Fibroblast of skin of right quadriceps (primary cell): ENCODE data around the gene TOP3B.
"Not testable (repeated sequence)": the region's sequence is repeated elsewhere in the genome, so short reads cannot be mapped to it uniquely, and the experiment has no call there.

ENCODE experiments used
- DNase-seq: peaks from one replicate; pipeline ENCODE4 v3.0.0-alpha.2; 2013

The TOP3B gene

DNA sequence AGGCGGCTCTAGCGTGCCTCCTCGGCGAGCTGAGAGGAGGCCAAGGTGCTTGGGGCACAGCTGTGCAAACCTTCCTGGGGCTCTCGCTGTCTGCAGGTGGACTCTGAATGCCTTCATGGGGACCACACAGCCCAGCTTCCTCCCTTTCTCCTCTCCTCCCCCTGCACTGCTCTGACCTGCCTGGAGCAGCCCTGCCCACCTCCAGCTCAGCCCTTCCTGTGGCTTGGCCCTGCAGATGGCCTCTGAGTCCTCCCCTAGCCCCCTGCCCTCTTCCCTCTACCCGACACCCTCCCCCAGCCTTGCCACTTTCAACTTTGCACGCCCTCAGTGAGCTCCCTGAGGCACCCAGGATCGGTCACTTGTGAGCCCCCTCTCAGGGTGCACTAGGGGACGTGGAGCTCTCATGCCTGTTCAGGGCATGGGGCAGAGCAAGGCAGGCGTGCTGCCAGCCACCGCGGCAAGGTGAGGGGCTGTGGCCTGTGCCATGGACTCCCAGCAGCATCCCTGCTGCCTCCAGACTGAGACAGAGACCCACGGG lies 61.3 kb downstream of the TOP3B start:
- no peak for DNase-seq

DNA sequence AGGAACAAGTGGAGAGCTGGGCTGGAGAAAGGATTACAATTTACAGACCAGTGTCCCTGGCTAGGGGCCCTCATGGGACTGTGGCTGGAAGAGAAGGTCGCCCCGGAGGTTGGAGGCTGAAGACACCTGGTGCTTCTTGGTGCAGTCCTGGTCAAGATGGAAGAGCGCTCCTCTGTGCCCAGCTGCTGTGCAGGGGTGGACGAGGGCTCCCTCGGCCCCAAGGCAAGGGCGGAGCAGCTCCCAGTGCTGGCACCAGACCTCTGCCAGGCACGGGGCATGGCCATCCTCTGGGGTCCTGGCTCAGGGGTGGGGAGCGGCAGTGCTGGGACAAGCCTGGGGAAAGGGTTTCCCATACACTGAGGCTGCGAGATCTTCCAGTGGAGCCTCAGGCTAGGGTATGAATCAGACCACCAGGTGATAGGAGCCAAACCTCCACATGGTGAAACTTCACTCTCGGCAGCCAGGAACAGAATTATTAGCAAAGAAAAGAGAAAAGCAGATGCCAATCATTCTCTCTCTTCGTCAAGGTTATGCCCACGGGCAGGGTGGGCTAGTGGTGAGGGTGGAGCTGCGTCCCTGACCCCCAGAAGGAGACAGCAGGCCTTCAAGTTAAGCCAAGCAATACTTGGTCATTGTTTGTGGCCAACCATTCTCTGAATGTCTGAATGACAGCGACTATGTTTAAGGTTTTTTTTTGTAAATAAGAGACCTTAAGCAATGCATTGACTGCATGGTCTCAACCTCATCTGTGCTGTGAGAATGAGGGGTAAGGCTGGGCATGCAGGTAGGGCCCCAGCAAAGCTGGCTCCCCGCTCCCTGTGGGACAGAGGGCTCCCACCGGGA lies 62.0 kb downstream of the TOP3B start:
- no peak for DNase-seq

DNA sequence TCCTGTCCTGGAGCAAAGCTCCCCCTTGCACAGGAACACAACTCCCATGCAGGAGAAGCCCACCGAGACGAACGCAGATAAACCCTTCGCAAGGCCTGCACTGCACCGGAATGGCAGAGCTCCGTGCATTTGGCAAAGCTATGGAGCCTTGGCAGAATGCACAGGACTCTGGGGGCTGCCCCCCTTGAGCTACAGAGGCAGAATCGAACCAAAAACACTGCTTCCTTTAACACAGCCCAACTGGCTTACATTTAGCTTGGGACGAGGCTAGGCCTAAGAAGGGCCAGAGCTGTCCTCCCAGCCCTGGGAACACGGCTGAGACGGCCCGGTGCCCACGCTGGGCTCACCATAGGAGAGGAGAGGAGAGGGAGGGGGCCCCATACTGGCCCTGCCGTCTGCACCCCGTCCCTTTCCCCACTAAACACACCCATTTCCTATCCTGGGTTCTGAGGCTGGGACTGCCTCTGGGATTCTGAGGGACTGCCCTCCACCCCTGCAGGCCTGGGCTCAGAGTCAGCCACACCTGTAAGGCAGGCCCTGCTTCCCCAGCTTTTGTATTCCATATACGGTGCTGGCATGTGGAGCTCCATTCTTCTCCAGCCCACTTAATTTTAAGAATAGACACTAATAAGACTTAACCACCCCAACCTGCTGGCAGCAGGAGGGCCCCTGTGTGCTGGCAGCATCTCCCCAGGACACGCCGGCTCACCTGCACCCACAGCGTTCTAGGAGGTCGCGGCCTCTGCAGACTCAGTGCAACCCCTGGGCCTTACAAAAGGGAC lies 62.9 kb downstream of the TOP3B start:
- no peak for DNase-seq

DNA sequence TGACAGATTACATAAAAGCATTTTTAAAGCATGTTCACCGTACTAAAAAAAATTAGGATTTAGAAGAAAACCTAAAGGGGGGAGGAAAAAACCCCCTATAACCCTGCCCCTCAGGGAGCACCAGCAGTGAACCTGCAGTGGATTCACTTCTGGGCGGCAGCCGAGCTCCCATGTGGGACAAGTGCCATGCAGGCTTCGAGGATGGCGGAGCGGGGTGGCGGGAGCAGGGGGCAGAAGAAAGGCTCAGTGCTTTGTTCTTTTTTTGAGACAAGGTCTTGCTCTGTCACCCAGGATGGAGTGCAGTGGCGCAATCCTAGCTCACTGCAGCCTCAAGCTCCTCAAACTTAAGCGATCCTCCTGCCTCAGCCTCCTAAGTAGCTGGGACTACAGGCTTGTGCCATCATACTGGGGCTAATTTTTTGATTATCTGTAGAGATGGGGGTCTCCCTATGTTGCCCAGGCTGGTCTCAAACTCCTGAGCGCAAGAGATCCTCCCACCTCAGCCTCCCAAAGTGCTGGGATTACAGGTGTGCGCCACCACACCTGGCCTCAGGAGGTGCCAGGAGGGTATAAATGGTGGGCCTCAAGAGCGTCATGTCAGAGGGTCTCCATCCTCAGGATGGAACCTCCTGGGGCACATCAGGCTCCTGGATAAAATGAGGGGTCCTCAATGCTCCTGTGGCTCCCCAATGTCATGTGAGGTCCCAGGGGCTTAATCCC lies 64.0 kb downstream of the TOP3B start:
- DNase-seq: no peak

DNA sequence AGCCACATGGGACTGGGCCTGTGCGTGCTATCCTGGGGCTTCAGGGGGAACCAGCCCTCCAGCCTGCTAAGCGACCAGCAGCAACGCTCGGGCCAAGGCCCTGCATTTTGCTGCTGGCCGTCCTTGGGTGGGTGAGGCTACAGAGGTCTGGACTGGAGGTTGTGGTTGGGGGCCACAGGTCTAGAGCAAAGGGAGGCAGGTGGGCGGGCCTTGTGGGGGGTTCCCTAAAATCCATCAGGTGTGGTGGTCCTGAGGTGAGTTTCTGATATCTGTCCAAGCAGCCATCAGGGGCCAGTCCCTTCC lies 64.7 kb downstream of the TOP3B start:
- no peak for DNase-seq

DNA sequence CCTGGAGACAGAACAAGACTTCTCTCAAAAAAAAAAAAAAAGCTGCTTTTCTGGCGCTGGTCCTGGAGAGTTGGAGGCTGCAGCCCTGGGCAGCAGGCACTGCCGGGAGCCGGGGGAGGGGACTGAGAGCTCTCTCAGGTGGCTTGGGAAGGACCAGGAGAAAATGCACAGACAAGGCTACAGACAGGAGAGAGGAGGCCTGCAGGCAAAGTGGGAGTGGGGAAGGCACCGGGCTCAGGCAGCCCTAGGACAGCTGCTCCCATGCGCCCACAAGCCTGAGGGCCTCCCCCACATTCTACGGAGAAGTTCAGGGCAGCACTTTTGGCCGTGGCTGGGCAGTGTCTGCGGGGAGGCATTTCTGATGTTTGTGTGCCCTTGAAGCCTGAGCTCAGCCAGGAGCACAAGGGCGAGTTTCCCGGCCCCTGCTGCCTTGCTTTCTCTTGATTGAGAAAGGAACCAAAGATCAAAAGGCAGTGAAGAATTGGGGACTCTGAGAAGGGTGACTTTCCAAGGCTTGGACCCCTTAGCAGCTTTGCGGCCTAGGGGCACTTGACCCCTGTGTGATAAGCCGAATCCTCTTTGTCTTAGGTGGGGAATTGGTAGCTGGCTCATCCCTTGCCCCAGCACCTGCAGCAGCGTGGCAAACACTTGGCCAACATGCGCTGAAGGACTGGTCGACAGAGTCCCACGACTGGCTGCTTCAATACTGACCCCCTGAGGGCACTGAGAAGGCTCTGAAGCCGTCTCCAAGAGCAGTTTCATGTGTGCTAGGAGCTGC lies 65.2 kb downstream of the TOP3B start:
- DNase-seq: no peak

DNA sequence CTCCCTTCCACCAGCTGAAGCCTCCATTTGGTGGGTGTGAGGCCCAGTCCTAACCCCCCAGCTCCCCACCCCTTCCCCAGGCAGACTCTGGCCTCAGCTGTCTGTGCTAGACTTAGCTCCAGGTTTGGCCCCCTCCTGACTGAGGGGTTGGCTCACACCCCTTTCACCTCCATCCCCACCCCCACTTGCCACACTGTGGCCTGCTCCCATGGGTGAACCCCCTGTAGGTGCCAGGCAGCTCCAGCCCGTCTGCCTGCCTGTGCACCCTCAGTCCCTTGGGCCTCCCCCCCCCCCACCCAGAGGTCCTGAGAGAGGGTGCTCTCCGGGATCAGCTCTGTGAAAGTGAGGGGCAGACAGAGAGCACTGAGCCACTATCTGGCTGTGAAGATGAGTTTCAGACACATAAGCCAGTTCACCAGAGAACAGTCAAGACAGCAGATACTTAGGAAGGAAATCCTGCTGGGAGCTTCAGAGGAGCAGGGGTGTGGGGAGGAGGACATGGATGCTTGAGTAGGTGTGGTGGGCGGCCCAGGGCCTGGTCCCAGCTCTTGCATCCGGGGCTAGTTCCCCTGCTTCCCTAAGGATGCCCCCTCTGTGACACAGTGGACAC lies 66.2 kb downstream of the TOP3B start:
- no peak for DNase-seq

DNA sequence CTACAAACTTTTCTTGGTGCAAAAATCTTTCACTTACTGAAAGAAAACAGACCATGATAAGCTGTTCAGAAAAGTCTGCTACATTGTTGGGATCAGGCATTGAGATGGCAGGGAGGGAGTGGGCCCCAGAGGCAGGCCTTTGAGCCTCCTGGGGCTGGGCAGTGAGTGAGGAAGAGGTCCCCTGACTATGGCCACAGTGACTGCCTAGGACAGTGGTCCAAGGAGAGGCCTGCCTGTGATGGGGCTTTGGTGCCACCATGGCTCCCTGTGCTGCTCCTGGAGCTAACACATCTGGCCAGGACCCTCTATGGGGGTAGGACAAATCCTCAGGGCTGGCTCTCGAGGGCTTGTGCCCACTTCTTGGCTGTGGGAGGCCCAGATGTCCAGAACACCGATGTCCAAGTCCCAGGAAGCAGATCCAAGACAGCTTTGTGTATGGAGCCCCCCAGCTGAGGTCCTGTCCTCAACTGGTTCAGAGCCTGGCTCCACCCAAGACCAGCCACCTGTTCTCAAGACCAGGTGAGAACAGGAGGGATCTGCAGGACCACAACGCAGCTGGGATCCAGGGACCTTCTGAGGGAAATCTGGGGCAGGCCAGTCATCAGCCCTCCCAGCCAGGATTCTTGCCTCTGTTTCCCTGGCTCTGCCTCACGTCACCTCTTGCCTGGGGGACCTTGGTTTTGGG lies 66.8 kb downstream of the TOP3B start:
- DNase-seq: no peak

DNA sequence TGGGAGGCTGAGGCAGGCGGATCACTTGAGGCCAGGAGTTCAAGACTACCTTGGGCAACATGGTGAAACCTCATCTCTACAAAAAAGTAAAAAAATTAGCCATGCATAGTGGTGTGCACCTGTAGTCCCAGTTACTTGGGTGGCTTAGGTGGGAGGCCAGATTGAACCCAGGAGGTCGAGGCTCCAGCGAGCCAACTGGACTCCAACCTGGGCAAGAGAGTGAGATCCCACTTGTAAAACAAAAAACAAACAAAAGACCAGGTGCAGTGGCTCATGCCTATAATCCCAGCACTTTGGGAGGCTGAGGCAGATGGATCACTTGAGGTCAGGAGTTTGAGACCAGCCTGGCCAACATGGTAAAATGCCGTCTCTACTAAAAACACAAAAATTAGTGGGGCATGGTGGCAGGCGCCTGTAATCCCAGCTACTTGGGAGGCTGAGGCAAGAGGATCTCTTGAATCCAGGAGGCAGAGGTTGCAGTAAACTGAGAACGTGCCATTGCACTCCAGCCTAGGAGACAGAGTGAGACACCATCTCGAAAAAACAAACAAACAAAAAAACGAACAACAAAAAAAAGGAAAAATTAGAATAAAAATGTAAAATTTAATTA lies 68.4 kb downstream of the TOP3B start:
- not testable (repeated sequence) for DNase-seq

DNA sequence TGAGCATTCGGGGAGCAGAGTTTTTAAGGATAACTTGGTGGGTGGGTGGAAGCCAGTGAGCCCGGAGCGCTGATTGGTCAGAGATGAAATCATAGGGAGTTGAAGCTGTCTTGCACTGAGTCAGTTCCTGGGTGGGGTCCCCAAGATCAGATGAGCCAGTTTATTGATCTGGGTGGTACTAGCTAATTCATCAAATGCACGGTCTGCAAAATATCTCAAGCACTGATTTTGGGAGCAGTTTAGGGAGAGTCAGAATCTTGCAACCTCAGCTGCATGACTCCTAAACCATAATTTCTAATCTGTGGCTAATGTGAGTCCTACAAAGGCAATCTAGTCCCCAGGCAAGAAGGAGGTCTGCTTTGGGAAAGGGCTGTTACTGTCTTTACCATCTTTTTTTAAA lies 72.2 kb downstream of the TOP3B start:
- not testable (repeated sequence) for DNase-seq

DNA sequence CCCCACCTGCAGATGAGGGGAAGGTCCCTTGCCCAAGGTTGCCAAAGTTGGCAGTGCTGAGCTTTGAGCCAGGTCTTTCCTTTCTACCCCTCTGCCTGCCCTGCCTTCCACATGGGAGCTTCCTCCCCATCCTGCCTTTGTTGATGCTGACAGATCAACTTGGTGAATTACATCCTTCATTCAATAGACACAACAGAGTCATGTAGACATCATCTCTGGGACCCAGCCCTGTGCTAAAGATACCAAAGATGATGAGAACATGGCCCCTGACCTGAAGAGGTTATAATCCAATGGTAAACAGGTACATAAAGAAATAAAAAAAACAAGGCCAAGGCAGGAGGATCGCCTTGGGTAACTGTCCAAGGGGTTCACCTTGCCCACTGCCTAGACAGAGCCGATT lies 72.7 kb downstream of the TOP3B start:
- DNase-seq: no peak

DNA sequence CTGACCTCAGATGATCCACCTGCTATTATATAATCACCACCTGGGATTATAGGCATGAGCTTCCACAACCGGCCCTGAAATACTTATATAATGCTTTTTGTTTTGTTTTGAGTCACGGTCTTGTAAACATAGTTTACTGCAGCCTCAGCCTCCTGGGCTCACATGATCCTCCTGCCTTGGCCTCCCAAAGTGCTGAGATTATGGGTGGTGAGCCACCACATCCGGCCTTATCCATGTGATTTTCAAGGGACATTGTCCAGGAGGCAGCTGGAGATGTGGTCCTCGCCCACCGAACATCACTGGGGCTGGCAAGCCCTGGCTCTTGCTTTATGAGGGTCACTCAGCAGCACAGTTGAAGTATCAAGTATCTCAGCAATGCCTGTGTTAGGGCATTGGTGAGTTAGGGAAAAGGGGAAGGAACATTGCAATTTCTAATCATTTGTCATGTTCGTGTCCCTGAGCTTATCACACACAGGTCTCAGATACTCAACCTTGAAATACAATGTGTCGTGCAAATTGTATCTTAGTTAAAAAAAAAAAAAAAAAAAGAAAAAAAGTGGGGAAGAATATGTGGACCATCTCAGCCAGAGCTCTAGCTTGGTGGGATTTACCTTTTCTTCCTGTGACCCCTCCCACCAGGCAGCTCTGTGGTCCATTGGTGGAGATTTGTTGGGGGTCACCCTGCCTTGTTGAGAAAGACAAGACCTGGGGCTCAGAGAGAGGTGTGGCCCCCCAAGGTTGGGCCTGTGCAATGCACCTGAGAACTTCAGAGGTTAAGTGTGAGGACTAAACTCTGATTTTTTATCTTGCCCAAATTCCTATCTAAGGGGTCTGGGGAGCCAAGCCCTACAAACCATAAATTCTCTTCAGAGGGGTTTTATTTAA lies 74.7 kb downstream of the TOP3B start:
- DNase-seq: no peak
